Stimulated activated CD4-positive, alpha-beta T cell treated with anti-CD3 and anti-CD28 coated beads, Interleukin-4, amount 100 ng/mL, for 48 hours (primary cell): ENCODE results near the gene PCP4.

Source experiments
- DNase-seq, 2 donors: peaks; one replicate each; pipeline ENCODE4 v3.0.0-alpha.2; 2020; ENCODE audit warnings: low read depth in 2 of 2

PCP4 gene

DNA sequence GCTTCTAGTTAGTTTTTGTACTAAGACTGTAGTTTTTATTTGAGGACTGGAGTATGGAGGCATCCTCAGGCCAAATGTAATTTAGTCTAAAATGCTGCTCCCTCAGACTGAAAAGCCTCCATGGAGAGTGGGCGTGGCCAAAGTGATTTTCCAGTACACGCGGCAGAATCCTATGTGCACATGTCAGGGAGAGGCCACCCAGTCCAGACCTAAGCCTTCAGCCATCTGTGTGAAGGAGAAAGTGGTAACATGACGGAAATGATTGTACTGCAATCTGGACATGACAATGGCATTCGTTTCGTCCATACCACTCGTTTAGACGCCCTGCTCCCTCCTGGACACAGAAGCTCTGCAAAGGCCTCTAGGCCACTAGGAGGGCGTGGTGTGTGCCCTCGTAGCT, 56.2 kb downstream of the PCP4 start:
- DNase-seq = no peak

DNA sequence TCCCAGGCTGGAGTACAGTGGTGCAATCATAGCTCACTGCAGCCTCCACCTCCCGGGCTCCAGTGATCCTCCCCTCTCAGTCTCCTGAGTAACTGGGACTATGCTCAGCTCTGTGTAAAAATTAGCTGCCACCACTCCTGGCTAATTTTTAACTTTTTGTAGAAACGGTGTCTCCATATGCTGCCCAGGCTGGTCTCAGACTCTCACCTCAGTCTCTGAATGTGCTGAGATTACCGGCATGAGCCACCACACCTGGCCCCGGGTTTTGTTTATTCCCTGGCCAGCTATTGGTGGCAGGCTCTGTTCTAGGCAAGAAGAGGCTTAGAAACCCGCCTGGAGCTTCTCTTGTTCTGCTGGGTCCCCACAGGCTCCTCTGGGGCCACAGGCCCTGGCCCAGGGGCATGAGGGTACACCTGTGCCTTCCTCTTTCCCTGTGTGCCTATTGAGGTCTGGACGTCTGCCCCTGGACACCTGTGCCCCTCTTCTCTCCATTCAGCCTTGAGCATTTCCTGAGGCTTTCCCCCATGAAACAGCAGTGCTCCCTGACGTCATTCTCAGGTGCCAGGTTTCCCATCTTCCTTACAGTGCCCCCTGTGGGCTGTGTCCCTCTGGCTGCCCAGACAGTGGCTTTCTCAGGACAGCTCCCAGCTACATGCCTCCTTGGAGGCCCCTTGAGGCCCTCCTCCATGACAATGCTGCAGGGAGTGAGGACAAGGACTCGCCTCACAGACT, 57.5 kb downstream of the PCP4 start:
- no peak for DNase-seq

DNA sequence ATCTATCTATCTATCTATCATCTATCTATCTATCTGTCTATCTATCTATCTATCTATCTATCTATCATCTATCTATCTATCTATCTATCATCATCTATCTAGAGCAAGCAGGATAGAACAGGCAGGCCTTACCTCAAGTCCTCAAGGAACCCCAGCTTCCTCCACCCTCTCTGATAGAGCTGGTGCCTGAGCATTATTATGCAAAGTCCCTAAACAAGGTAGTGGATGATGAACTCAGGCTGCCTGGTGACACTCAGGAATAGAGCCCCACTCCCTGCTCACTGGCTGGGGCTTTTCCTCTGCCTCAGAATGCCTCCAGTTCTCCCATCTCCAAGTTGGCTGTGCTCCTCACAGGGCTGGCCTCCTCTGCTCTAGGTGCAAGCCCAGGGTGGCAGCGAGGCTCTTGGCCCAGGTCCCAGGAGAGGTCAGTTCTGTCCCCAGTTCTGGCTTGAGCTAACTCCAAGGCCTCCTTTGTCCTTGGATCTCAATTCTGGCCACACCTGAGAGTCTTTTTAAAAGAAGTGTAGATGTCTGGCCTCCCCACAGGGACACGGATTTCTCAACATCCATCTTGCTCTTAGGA, 60.2 kb downstream of the PCP4 start:
- no peak for DNase-seq

DNA sequence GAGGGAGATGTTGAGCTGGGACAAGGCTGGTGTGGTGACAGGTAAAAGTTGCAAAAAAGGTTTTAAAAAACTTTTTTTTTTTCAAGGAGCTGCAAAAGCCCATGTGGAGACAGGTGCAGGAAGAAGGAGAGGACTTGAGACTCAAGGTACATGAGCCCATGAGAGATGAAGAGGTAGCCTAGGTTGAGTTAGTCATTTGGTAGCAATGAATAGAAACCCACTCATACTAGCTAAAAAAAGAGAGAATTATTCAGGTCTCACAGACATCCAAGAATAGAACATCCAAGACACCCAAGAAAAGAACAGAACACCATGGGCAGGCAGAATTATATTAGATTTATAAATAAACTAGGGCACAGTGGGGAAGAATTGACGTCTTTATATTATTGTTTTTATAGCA, 65.1 kb downstream of the PCP4 start:
- DNase-seq = no peak

DNA sequence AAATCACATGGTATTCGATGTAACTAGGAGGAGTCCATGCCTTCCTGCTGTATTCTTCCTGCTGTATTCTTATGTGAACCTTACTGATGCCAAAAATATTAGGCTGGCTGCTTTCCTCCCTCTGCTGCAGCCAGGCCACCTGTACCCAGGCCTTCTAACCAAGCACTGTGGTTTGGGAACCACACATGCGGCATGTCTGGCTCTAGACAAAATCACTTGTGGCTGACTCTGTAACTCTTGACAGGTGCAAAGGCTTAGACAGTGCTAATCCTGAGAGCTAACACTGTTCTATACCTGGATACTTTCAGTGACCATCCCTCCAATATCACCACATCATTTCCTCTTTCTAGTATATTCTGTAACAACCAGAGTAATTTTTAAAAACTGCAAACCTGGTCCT, 67.7 kb downstream of the PCP4 start:
- DNase-seq = no peak

DNA sequence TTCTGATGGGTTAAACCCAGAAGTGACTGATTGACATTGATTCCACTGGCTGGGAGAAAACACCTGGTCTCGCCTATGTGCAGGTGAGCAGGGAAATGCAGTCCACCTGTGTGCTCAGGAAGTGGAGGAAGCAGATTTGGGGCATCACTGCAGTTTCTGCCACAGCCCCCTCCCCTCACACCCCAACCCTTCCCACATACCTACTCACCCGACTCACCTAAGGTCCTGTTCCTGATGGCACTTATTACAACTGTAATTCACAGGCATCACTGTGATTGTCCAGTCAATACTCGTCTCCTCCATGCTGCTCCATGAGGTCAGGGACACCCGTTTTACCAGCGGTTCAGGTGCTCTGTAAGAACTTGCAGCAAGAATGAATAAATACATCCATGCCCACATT, 68.5 kb downstream of the PCP4 start:
- DNase-seq = no peak

DNA sequence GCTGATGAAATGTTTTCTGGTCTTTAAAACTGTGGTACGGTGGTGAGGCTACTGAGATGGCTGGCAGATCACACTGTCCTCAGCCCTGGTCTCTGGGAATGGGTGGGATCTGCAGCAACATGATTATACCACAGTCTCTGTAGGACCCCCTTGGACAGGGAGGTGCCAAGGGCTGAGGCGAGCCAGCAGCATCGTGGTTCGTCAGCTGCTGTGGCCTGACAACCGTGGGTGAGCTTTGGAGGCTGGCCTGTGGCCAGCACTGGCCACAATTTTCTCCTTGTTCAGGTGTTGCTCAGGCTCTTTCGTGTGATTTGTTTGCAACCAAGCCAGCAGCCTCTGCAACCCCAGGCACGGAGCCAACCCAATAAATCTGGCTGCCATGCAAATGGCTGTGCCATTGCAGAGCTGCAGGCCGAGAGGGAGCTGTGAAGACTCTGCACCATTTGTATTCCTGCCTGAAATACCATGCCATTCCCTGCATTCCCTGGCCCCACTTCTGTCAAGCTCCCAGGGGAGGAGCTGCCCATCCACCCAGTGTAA, 70.9 kb downstream of the PCP4 start:
- DNase-seq = no peak

DNA sequence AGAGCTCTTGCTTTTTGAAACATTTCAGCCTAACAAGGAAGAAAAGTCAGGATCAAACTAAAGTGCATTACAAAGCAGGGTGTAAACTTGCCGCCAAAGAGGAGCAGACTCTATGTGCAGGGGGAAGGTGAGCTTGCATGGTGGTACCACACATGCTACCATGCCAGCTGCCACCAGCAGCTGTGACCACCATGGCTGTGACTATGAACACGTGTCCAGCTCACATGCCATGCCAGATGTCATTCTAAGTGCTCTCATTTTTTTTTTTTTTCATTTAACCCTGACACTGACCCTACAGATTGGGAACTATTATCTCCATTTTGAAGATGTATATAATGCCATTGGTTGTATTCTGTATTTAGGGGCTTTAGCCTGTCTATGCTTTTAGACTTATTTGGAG, 79.0 kb downstream of the PCP4 start:
- no peak for DNase-seq

DNA sequence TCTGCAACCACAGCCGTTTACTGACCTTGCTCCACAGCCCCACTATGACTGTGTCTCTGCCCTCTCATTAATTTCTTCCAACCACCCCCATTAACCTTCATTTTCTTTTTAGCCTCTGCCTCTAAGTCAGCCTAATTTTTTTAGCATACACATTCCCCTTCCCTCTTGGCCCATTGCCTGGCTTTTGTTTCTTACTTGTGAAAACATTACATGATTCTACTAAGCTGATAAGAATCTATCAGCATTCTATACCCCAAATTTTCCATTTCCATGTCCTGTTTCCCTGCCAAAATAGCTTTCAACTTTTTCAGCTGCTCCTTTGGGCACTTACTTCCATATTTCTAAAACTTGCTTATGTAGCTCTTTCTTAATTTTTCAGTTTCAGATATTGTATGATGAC, 79.8 kb downstream of the PCP4 start:
- DNase-seq = no peak

DNA sequence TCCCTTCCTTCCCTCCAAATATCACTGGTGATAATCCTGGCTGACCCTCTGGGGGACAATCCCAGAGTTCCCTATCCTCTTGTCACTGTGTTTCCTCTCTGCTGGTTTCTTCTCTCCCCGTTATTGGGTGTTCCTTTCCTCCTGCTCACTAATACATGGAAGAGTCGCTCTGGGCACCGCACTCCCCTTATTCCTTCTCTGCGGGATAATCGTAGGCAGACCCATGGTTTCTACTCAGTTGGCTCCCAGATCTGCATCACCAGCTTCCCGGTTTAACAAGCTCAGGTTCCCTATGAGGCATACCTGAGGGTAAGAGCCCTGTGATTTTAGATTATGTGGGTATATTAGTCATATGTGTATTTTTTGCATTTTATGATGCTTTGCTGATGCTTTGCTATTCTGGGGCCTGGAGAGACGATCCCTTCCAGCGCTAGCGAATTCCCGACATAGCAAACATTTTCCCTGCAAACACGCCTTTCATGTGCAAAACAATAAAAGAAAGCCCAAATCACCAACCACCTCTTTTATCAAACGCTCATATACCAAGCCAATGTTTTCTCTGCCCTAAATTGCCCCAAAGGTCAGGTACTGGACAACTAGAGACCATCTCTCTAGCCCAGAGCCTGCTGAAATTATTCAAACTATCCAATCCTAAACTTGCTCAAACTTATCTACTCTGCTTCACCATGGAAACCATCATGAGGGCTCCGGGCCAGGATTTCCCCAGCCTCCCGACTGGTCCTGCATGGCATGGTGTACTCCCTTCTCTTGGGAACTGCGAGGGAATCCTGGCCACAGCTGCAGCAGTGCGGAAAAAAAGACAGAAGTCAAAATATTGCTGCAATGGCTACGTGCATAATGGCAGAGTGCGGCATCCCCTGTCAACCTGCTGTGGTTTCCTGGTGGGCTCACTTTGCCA, 84.2 kb downstream of the PCP4 start:
- no peak for DNase-seq

DNA sequence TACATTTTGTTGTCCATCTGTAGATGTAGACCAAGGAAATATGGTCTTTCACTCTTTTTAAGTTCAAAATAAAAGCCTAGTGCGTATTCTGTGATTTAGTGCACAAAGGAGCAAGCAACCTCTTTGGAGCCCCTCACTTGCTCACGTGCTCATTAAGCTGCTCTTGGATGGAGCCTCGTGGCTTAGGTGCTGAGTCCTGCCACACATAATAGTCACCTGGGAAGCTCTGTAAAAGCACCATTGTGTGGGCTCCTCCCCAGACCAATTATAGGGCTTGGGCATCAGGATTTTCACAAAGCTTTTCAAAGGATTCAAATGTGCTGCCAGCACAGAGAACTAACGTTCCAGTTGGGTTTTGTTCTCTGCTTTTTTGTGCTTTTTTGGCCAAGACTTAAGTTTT, 85.0 kb downstream of the PCP4 start:
- DNase-seq = no peak

DNA sequence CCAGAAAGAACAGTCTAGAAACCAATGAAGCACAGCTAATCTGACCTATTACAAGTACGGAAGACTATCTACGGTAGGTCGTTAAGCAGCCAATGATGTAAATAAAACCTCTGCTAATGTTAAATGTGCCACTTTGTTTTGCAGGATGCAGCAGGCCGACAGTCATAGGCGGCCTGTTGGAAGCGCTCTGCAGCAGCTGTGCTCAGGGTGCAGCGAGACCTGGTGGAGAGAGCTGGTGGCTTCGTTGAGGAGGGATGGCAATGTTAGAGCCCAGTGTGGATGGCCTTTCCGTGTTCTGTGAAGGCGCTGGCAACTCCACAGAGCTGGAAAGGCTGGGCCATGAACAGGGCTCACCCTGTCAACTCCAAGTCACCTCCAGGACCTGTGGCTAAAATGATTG, 87.3 kb downstream of the PCP4 start:
- DNase-seq = no peak

DNA sequence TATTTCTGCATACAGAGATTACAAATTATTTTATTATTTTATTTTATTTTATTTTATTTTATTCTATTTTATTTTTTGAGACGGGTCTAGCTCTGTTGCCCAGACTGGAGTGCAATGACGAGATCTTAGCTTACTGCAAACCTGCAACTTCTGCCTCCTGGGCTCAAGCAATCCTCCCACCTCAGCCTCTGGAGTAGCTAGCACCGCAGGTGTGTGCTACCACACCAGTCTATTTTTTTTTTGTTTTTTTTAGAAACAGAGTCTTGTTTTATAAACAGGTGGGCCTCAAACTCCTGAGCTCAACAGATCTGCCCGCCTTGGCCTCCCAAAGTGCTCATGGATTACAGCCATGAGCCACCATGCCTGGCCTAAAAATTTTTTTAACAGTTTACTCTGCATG, 88.1 kb downstream of the PCP4 start:
- DNase-seq = no peak

DNA sequence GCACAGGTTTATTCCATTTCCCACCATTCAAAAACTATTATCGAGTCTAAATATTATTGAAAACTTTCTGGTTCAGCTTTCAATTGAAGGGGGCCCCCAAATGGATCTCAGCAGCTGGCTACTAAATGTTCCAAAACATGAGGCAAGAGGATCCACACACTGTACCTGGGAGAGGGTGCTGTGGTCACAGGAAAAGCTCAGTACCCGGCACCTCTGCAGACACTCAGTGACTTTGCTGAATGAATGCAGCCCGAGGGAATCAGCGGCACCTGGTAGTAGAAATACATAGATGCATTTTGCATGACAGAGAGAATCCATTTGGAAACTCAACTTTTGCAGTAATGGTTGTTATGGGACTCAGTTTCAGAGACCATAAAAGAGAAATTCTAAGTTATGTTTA, 89.3 kb downstream of the PCP4 start:
- no peak for DNase-seq

DNA sequence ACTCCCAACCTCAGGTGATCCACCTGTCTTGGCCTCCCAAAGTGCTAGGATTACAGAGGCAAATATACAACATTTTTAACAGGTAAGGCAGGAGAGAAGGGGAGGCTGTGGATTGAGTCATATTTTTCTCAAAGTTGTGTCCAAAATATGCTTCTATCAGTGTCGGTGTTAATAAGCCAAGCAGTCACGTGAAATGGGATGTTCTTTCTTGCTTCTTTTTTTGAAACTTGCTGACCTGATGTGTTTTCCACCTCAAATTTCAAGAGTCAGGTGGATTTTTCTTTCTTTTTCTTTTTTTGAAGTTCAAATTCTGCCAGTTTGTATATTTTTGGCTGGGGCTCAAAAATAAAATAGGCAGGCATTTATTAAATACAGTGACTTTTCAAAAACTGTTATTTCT, 91.5 kb downstream of the PCP4 start:
- no peak for DNase-seq

DNA sequence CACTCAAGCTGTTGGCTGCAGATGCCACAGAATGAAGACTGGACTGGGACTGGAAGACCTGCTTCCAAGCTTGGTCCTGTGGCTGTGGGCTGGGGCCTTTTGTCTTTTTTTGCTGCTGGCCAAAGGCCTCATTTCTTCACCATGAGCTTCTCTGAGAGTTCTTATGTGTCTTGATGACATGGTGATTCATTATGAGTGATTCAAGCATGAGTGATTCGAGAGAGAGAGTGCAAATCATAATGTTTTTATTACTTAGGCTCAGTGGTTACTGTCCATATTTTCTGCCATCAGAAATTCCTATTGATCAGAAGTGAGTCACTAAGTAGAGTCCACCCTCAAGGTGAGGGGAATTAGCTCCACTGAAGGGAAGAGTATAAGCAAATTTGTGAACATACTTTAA, 94.0 kb downstream of the PCP4 start:
- no peak for DNase-seq

DNA sequence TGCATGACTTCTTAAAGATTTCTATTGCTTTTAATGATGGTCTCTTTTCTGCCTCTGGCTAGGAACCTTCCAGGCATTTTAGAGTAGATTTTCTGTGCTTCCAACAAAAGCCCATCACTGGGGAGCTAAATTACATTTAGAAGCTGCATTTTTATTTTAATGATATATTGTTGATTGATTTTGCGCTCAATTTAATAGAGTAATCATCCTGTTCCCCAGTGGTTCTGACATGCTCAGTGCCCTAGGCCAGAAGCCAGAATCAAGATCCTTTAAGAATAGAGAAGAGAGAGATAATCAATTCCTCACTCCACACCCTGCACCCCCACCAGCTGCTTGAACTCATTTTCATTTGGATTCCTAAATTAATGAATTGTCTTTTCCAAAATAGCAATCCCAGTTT, 97.8 kb downstream of the PCP4 start:
- DNase-seq = no peak

DNA sequence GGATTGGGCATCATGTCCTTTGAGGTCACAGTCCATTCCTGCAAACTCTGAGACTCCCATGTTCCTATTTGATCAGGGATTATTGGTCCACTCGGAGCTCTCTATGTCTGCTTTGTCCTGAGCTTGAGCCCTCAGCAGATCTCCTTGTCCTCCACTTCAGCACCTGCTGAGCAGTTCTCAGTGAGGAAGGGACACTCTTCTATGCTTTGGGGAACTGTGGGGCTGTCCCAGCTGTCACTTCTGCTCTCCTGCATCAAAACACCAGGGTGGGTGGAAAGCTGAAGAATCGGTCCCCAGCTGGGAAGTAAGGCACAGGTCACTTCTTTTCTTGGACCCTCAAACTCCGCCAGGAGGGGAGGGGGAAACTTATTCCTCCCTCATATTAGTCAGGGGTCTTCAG, 99.5 kb downstream of the PCP4 start:
- no peak for DNase-seq

DNA sequence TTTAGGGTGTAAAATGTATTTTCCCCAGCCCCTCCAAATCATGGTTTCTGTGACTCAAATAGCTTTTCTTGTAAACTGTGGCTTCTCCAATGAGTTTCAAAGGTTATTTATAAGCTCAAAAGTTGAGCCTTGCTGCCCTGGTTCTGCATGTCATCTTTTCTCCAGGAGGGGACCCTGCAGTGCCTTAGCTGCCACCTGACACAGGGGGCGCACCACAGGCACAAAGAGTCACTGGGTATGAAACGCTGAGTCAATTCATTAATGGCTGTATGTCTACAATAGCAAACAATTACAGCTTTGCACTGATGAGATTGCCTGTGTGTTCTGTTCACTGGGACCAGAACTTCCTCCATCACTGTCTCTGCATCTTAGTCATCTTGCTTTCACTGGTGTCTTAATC, 100.8 kb downstream of the PCP4 start:
- DNase-seq = no peak

DNA sequence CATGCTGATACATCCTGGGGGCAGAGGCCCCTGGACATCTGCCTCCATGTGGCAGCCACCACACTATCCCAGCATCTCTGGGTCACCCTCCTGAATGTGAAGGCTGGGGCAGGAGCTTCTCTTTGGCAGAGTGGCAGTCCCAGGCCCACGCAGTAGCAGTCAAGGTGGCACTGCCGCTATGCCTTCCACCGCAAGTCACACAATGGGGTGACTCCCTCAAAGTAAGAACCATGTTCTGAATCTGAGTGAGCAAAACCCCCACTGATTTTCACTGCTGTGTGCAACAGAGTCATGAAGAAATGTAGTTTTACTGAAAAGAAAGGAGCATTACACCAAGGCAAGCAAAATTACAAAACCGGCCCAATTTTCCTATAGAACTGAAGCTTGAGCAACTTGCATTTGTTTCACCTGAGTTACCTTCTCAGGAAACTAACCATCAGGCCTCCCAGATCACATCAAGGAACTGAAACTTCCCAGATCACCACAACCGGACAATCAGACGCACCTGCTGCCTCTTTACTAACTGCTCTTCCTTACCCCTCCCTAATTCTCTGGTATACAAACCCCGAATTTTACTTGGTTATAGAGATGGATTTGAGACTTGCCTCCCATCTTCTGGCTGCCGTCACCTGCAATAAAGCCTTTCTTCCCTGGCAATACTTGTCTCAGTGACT, 102.6 kb downstream of the PCP4 start:
- DNase-seq = no peak

DNA sequence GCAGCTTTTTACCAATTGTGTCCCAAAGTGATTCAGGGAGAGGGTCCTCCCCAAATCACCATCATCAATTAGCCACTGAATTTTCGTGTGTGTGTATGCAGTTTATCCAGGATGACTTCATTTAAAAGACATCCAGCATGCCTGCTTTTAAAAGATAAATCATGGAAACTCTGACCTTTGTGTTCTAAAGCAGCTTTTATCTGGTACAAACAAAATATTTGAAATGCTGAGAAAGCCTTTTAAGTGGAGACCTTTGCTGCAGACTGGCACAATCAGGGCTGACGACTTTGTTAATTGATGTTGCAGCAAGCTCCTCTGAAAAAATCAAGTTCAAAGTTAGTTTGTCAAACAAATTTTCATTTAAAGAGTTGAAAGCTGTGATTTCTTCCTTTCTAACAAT, 104.7 kb downstream of the PCP4 start:
- DNase-seq = no peak

DNA sequence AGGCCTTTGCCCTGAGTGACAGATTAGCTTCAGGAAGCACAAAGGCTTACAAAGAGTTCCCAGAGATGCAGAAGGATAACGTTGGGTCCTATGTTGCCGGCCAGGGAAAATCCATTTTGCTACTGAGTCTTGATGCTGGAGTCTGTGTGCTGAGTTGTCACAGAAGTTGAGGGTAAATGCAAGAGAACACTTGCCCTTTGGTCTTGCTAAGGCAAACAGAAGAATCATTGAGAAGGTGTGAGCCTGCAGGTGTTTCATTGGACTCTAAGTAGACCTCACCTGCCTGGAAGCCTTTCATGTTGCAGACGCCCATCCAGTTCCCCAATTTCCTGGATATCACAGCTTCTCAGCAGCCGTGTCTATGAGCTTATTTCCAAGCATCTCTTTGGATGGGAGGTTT, 105.2 kb downstream of the PCP4 start:
- DNase-seq = no peak
